ENCODE measurements around the gene RNASEL.

Gene RNASEL

GRCh38 chr1:182600036-182600713 lies 11.1 kb upstream of the RNASEL start:
- ATAC-seq: no peak

DNA sequence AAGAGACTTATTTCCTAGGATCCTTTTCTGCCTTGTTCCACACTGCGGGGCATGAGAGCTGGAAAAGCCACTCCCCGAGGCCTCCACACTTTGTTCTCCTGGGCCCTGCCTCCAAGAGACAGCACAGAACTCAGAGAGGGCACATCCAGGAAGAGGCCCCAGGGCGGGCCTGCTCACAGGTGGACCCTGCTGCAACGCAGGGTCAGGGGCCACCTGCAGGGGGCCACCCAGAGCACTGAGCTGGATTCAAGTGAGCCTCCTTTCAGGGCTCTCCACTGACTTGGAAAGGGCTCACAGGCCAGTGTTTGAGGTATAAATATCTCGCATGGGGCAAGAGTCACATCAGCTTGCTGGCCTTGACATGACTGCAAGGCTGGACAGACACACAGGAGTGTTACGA lies 10.3 kb upstream of the RNASEL start:
- no peak for ATAC-seq

GRCh38 chr1:182598296-182598695 lies 9.2 kb upstream of the RNASEL start:
- ATAC-seq: no peak

- ATAC-seq: no peak
Observed at GRCh38 chr1:182596934-182597333, 7.9 kb upstream of the RNASEL start.

- peak in 1 of 2 donors; percentile 44 for ATAC-seq
Observed at GRCh38 chr1:182595641-182596240, 6.7 kb upstream of the RNASEL start.

GRCh38 chr1:182589931-182590330 lies 875 bp upstream of the RNASEL start:
- no peak for ATAC-seq

- no peak for ATAC-seq
Observed at GRCh38 chr1:182589520-182589919, 464 bp upstream of the RNASEL start.

DNA sequence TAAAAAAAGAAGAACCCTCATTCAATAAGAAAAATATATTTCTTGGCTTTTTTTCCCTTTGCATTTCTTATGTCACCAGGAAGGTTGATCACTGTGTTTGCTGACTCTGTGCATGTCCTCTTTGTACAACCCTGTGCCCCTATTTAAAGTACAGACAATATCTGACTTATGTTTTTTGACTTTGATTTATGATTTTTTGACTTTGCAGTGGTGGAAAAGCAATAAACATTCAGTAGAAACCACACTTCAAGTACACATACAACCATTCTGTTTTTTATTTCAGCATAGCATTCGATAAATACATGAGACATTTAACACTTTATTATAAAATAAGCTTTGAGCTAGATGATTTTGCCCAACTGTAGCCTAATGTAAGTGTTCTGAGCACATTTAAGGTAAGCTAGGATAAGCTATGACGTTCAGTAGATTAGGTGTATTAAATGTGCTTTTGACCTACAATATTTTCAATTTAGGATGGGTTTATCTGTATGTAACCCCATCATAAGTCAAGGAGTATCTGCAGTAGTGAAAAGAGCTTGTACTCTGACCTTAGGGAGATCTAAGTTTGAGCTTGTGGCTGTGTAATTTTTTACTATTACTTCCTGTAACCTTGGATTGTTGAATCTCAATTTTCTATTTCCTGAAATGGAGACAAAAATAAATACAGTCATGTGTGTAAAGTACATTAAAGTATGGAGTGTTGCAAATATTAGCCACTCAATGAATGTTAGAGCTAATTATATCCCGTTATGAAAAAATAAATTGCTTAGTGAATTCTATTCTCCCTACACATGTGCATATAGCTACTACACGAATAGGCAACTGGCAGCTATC lies 1.2 kb downstream of the RNASEL start:
- ATAC-seq: no peak

DNA sequence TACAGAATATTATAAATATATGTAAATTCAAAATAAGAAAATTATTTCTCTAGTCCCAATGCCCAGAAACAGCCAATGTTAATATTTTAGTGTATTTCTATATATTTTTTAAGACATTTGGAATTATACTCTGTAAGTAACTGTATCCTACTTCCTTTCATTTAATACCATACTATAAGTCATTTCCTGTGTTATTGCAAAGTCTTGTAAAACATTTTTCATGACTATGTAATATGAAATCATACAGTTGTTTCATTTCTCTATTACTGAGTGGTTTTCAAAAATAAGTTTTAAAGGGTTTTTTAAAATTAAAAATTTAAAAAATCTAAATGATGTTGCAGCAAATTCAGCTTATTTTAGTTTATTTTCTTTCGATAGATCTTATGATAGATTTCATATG lies 2.0 kb downstream of the RNASEL start:
- no peak for ATAC-seq

- ATAC-seq: no peak
Observed at GRCh38 chr1:182586380-182586779, 2.7 kb downstream of the RNASEL start.

GRCh38 chr1:182584746-182585145 lies 4.3 kb downstream of the RNASEL start:
- no peak for ATAC-seq

GRCh38 chr1:182580736-182581135 lies 8.3 kb downstream of the RNASEL start:
- no peak for ATAC-seq

DNA sequence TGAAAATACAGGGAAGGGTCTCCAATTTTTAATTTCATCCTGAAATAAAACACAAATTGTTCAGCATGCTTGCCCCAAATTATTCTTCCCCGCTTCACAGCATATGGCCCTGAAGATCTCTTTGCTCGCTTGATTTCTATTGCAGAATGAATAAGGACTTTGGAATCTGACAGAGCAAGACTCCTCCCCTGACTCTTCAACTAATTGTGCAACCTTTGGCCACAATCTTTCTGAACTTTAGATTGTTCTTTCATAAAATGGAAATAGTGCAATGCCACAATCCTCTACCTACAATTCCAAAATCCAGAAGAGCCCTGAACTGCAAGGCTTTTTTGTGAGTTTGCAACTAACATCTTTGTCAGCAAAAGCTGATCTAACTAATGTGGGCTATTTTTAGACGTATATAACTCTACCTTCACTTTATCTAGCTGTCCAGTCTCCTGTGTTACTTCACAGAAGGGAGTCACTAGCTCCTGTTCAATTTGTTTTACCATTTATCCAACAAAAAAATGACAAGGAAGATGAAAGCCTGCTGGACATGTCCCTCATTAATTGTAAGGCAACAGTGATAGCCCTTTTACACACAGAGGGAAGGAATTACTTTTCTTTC lies 13.4 kb downstream of the RNASEL start:
- ATAC-seq: no peak

- ATAC-seq: no peak
Observed at GRCh38 chr1:182574156-182574555, 14.9 kb downstream of the RNASEL start.

DNA sequence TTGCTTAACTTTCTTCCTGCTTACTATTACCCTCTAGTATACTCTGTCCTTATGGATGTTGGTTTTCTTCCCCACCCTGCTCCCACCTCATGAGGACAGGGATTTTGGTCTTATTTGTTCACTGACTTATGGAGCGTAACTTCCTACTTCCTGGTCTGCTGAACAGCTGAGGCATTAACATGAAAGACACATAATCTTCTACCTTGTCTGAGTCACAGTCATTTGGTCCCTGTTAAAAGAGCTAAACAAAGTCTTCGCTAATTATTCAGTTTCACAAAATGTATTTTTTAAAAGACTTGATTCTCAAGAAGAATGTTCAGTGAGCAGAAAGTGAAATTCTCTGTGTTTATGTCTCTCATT lies 18.5 kb downstream of the RNASEL start:
- ATAC-seq: no peak

DNA sequence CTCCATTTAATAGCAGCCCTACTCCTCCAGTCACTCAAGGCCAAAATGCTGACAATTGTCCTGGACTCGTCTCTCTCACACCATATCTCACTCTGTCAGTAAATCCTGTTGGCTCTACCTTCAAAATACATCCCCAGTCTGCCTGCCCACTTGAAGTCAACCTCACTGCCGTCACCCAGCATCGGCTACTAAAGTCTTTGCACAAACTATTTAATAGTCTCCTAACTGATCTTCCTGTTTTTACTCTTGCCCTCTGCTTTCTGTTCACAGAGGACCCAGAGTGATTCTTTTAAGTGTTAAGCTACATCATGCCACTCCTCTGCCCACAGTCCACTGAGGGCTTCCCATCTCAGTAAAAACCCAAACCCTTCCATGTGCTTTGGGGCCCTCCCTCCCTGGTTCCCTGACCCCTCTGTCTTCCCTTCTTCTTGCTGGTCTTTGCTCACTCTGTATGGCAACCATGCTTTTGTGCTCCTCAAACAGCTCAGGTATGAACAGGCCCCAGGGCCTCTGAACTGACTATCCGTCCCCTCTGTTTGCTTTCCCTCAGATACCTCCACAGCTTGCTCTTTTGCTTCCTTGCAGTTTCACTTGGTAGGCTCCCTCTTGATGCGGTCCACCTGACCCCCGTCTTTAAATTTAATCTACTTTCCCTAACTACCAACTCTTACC lies 19.0 kb downstream of the RNASEL start:
- no peak for ATAC-seq

- no peak for ATAC-seq
Observed at GRCh38 chr1:182568647-182569284, 20.3 kb downstream of the RNASEL start.

- no peak for ATAC-seq
Observed at GRCh38 chr1:182567629-182568028, 21.4 kb downstream of the RNASEL start.

DNA sequence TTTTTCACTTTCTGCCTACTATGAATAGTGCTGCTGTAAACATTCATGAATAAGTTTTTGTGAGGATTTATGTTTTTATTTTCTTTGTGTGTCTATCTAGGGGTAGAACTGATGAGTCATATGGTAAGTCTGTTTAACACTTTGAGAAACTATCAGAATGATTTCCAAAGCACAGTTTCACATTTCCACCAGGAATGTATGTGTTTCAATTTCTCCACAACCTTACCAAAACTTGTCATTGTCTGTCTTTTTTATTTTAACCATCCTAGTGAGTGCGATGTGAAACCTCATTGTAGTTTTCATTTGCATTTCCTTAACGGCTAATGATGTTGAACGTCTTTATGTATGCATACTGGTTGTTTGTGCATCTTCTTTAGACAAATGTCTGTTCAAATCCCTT lies 23.5 kb downstream of the RNASEL start:
- no peak for ATAC-seq

DNA sequence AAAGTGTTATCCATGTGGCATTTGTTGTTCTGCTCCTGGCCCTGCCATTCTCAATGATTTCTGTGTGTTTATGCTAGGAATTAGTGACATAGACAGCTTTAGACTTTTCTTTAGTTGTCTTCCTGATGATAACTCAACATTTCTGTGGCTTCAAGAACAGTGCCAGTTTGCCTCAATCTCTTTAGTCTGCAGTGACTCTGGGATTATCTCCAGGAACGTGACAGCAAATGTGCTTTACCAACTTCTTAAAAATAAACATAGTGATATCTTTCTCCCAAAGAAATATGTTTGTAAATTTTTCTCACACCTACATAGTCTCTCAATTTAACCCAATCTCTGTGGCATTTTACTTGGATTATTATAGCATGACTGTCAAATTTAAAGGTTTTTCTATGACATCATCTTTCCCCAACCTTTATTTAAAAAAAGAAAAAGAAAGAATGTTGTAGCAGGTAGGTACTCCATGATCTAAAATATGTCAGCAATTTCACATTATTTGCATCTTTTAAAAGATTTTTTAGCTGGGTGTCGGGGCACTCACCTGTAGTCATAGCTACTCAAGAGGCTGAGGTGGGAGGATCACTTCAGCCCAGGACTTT lies 24.6 kb downstream of the RNASEL start:
- ATAC-seq: no peak

- peak in 1 of 2 donors; percentile 10 for ATAC-seq
Observed at GRCh38 chr1:182563095-182563494, 26.0 kb downstream of the RNASEL start.

GRCh38 chr1:182561456-182561855 lies 27.6 kb downstream of the RNASEL start:
- no peak for ATAC-seq

Data from activated CD4-positive, CD25-positive, alpha-beta regulatory T cell treated with anti-CD3 and anti-CD28 coated beads, Interleukin-2, amount 50 U/mL, for 24 hours (primary cell).